Measurements from ENCODE around the gene BPIFB3. TPM values are rescaled to one million over a fixed set of nuclear protein-coding genes. Genes with fewer than 3 reads are reported as not detected.

The BPIFB3 gene
- total and polyA plus RNA-seq, 2 of the 13 experiments (the other 11 are each of a cell fraction or from before 2014, with no cell fraction given), result 0.09 TPM; not detected in 1

GRCh38 chr20:33108661-33109060, 55.0 kb downstream of the BPIFB3 start (continued):
- TF ChIP-seq, protein P1, sequence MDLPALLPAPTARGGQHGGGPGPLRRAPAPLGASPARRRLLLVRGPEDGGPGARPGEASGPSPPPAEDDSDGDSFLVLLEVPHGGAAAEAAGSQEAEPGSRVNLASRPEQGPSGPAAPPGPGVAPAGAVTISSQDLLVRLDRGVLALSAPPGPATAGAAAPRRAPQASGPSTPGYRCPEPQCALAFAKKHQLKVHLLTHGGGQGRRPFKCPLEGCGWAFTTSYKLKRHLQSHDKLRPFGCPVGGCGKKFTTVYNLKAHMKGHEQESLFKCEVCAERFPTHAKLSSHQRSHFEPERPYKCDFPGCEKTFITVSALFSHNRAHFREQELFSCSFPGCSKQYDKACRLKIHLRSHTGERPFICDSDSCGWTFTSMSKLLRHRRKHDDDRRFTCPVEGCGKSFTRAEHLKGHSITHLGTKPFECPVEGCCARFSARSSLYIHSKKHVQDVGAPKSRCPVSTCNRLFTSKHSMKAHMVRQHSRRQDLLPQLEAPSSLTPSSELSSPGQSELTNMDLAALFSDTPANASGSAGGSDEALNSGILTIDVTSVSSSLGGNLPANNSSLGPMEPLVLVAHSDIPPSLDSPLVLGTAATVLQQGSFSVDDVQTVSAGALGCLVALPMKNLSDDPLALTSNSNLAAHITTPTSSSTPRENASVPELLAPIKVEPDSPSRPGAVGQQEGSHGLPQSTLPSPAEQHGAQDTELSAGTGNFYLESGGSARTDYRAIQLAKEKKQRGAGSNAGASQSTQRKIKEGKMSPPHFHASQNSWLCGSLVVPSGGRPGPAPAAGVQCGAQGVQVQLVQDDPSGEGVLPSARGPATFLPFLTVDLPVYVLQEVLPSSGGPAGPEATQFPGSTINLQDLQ (CRISPR knock-in tag; IDR thresholded peaks at IDR 0.05), result no peak
- TF ChIP-seq ZNF510 (CRISPR knock-in tag; IDR thresholded peaks at IDR 0.05; ENCODE audit: low read depth), result no peak
- TF ChIP-seq HNRNPH1 (optimal IDR thresholded peaks at IDR 0.05; ENCODE audit: low read depth, low read length), result no peak

GRCh38 chr20:33110147-33110825, 56.6 kb downstream of the BPIFB3 start:
- no peak for ATAC-seq
- Histone ChIP-seq H3K9ac (ENCODE audit: insufficient read depth, low read depth, low read length) (no peak overlapping the region), H3K27me3 (ENCODE audit: control insufficient read depth in 1 of 2, insufficient read depth in 2 of 2, low read length in 2 of 2) (0 out of 5 replicates have a peak, but pooled peaks cover 0 to 3% of the 10 kb centered on the region in 2 experiments), H2AFZ (ENCODE audit: low read length) (no peak overlapping the region), H3K4me3 (replicated peaks in 1 of 3; ENCODE audit: insufficient read depth in 1 of 3, low read depth in 2 of 3, low read length in 3 of 3) (no peak overlapping the region), H3K4me2 (ENCODE audit: low read depth, low read length) (no peak overlapping the region), H4K20me1 (ENCODE audit: insufficient read depth, low read length) (no peaks in the 10 kb centered on the region), H3K79me2 (ENCODE audit: insufficient read depth, low read length) (no peaks in the 10 kb centered on the region), H3K4me1 (ENCODE audit: insufficient read depth, low read length) (peaks cover 15% of the 10 kb centered on the region), H3K36me3 (replicated peaks in 1 of 2; ENCODE audit: control insufficient read depth in 1 of 2, insufficient read depth in 2 of 2, low read length in 2 of 2) (no peaks in the 10 kb centered on the region), H3K27ac (ENCODE audit: extremely low read length, insufficient read depth, low read length) (no peak overlapping the region), H3K9me3 (ENCODE audit: low read length) (no peaks in the 10 kb centered on the region)
- no peak for TF ChIP-seq ZNF160 (CRISPR knock-in tag; IDR thresholded peaks at IDR 0.05)
- TF ChIP-seq ZNF441 (CRISPR knock-in tag; IDR thresholded peaks at IDR 0.05; ENCODE audit: borderline replicate concordance), result no peak
- TF ChIP-seq, protein P2, sequence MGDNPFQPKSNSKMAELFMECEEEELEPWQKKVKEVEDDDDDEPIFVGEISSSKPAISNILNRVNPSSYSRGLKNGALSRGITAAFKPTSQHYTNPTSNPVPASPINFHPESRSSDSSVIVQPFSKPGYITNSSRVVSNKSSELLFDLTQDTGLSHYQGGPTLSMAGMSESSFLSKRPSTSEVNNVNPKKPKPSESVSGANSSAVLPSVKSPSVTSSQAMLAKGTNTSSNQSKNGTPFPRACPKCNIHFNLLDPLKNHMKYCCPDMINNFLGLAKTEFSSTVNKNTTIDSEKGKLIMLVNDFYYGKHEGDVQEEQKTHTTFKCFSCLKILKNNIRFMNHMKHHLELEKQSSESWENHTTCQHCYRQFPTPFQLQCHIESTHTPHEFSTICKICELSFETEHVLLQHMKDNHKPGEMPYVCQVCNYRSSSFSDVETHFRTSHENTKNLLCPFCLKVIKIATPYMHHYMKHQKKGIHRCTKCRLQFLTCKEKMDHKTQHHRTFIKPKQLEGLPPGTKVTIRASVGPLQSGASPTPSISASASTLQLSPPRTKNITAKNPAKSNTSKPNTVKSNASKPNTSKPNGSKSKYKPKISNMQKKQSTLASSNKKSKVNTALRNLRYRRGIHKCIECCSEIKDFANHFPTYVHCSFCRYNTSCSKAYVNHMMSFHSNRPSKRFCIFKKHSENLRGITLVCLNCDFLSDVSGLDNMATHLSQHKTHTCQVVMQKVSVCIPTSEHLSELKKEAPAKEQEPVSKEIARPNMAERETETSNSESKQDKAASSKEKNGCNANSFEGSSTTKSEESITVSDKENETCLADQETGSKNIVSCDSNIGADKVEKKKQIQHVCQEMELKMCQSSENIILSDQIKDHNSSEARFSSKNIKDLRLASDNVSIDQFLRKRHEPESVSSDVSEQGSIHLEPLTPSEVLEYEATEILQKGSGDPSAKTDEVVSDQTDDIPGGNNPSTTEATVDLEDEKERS (CRISPR knock-in tag; IDR thresholded peaks at IDR 0.05), result no peak
- no peak for TF ChIP-seq POLR2G (IDR thresholded peaks at IDR 0.05; ENCODE audit: low read depth, low read length)
- TF ChIP-seq NR2C2 (CRISPR knock-in tag; IDR thresholded peaks at IDR 0.05; ENCODE audit: borderline replicate concordance), result no peak
- no peak for TF ChIP-seq MBNL3 (CRISPR knock-in tag; conservative IDR thresholded peaks at IDR 0.05)
- TF ChIP-seq, protein P3, sequence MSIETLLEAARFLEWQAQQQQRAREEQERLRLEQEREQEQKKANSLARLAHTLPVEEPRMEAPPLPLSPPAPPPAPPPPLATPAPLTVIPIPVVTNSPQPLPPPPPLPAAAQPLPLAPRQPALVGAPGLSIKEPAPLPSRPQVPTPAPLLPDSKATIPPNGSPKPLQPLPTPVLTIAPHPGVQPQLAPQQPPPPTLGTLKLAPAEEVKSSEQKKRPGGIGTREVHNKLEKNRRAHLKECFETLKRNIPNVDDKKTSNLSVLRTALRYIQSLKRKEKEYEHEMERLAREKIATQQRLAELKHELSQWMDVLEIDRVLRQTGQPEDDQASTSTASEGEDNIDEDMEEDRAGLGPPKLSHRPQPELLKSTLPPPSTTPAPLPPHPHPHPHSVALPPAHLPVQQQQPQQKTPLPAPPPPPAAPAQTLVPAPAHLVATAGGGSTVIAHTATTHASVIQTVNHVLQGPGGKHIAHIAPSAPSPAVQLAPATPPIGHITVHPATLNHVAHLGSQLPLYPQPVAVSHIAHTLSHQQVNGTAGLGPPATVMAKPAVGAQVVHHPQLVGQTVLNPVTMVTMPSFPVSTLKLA (IDR thresholded peaks at IDR 0.05), result no peak
- DNase-seq (ENCODE audit: low spot score), result no peak
- 27% methylated on average over 8 of the region's 8 CpGs for WGBS (ENCODE audit: low lambda C conversion rate)
- BruUV-seq (replicated peaks), result no TSS peak
- FAIRE-seq, result no peak
- in situ Hi-C loops (cut with HindIII; ENCODE audit: extremely low pct_ligation_motif_present, low pct_unique_long_range_greater_than_20kb) (no loop called here), intact Hi-C loops (cut with micrococcal nuclease; ENCODE audit: unreplicated experiment) (no loop called here)
- ChIA-PET CTCF (ENCODE audit: low intra/inter-chr PET ratio, low total read pairs) (no interaction called here), POLR2A (no interaction called here)
